Activated CD4-positive, alpha-beta T cell treated with anti-CD3 and anti-CD28 coated beads, Interleukin-2, Interleukin-6, amounts not matched to agents 100 ng/mL and 50 ng/mL, durations not matched to agents 16 hours and 8 hours (primary cell): Measurements from ENCODE around the gene C1QTNF12.

Experiments used
- DNase-seq: peaks from one replicate; pipeline ENCODE4 v3.0.0-alpha.2; 2020

C1QTNF12 gene

GRCh38 chr1:1239614-1240347 lies 6.7 kb downstream of the C1QTNF12 start:
- DNase-seq, result no peak

GRCh38 chr1:1239227-1239613 lies 7.3 kb downstream of the C1QTNF12 start:
- no peak for DNase-seq

GRCh38 chr1:1238702-1239178 lies 7.8 kb downstream of the C1QTNF12 start:
- no peak for DNase-seq

- no peak for DNase-seq
Observed at GRCh38 chr1:1237874-1238701, 8.4 kb downstream of the C1QTNF12 start.

- DNase-seq, result no peak
Observed at GRCh38 chr1:1236945-1237873, 9.3 kb downstream of the C1QTNF12 start.

GRCh38 chr1:1236176-1236763 lies 10.3 kb downstream of the C1QTNF12 start:
- DNase-seq, result no peak

- DNase-seq, result no peak
Observed at GRCh38 chr1:1235016-1235744, 11.3 kb downstream of the C1QTNF12 start.

GRCh38 chr1:1234180-1234808 lies 12.2 kb downstream of the C1QTNF12 start:
- no peak for DNase-seq

GRCh38 chr1:1233567-1233892 lies 13.0 kb downstream of the C1QTNF12 start:
- DNase-seq, result no peak

- no peak for DNase-seq
Observed at GRCh38 chr1:1232796-1233566, 13.5 kb downstream of the C1QTNF12 start.

GRCh38 chr1:1232208-1232795 lies 14.2 kb downstream of the C1QTNF12 start, which contains the start of gene B3GALT6:
B3GALT6 (plus strand) TSS chr1:1232237; CDS start chr1:1232279, 42 bp downstream.
- no peak for DNase-seq

- peak; percentile 98 for DNase-seq
Observed at GRCh38 chr1:1231400-1232207, 14.9 kb downstream of the C1QTNF12 start, which contains the start of gene SDF4. SDF4 (minus strand) TSS chr1:1232001; CDS start chr1:1228772, 3,229 bp downstream.

- DNase-seq, result peak; percentile 36
Observed at GRCh38 chr1:1230656-1231399, 15.7 kb downstream of the C1QTNF12 start.

GRCh38 chr1:1229770-1230169 lies 16.8 kb downstream of the C1QTNF12 start:
- no peak for DNase-seq

GRCh38 chr1:1228596-1229321 lies 17.8 kb downstream of the C1QTNF12 start:
- DNase-seq, result no peak

GRCh38 chr1:1228187-1228586 lies 18.3 kb downstream of the C1QTNF12 start:
- DNase-seq, result no peak

- no peak for DNase-seq
Observed at GRCh38 chr1:1227386-1227785, 19.1 kb downstream of the C1QTNF12 start.
